GM12874 (cell line): Measurements from ENCODE around the gene RNU2-63P.

Experiments used
- TF ChIP-seq, protein P1 (sequence below): IDR thresholded peaks from 2 replicates; pipeline ENCODE4 v1.5.1; 2011; ENCODE audit warnings: low read depth, mild to moderate bottlenecking, control low read depth, low read length, moderate library complexity; ENCODE audit not compliant: insufficient read depth

Gene RNU2-63P

DNA sequence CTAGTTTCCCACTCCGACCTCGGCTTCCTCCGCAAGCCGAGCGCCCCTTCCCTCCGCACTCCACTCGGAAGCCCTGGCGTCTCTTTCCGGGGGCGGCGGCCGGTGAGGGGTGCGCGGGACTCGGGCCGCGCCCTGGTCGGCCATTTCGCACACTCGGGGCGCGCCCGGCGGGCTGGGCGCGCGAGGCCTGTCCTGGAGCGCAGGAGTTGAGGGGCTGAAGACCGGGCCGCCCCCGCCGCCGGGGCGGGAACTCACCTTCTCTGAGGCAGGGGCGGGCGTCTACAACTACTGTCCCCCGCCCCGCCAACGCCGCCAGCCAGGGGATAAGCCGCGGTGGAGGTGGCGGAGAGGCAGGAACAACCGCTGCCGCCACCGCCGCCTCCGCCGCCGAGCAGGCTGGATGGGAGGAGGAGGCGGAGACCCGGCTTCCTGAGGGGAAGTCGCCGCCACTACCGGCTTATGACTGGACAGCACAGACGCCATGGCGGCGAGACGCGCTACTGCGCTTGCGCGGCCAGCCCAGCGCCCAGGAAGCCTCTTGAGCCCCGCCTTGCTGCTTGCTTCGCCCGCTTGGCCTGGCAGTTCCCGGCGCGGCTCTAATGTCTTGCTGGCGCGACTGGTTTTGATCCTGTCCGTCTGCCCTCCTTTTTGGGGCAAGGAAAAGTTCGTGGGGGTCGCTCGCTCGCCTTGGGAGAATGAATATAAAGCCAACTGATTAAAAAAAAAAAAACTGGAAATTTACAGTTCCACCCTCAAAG lies 39.2 kb upstream of the RNU2-63P start, which contains the start of gene KRCC1:
TSS of gene KRCC1 (minus strand) at position 413 of the 758 bp plus-strand sequence. CDS start 27,220 bp downstream, outside the sequence.
- TF ChIP-seq, protein P1, sequence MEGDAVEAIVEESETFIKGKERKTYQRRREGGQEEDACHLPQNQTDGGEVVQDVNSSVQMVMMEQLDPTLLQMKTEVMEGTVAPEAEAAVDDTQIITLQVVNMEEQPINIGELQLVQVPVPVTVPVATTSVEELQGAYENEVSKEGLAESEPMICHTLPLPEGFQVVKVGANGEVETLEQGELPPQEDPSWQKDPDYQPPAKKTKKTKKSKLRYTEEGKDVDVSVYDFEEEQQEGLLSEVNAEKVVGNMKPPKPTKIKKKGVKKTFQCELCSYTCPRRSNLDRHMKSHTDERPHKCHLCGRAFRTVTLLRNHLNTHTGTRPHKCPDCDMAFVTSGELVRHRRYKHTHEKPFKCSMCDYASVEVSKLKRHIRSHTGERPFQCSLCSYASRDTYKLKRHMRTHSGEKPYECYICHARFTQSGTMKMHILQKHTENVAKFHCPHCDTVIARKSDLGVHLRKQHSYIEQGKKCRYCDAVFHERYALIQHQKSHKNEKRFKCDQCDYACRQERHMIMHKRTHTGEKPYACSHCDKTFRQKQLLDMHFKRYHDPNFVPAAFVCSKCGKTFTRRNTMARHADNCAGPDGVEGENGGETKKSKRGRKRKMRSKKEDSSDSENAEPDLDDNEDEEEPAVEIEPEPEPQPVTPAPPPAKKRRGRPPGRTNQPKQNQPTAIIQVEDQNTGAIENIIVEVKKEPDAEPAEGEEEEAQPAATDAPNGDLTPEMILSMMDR: no peak

DNA sequence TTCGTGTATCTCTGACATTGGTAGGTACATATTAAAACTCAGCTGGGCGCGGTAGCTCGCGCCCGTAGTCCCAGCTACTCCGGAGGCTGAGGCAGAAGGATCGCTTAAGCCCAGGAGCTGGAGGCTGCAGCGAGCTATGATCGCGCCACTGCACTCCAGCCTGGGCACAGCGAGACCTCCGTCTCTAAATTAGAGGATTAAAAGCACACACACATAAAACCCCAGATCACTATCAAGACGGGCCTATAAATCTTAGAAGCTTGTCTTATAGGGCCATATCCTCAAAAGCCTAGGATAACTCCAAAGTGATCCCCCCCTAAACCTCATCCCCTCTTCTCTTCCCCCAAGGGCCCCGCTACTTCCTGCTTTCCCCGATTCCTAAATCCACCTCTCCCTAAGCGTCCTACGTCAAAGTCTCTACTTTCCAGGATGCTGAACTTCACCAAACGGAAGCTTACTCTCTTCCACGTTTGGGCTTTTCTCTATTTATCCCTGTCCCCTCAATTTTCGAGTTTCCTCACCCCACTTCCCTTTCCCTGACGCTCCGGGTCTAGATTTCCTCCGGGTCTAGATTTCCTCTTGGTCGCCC lies 38.5 kb upstream of the RNU2-63P start:
- TF ChIP-seq, protein P1: no peak

DNA sequence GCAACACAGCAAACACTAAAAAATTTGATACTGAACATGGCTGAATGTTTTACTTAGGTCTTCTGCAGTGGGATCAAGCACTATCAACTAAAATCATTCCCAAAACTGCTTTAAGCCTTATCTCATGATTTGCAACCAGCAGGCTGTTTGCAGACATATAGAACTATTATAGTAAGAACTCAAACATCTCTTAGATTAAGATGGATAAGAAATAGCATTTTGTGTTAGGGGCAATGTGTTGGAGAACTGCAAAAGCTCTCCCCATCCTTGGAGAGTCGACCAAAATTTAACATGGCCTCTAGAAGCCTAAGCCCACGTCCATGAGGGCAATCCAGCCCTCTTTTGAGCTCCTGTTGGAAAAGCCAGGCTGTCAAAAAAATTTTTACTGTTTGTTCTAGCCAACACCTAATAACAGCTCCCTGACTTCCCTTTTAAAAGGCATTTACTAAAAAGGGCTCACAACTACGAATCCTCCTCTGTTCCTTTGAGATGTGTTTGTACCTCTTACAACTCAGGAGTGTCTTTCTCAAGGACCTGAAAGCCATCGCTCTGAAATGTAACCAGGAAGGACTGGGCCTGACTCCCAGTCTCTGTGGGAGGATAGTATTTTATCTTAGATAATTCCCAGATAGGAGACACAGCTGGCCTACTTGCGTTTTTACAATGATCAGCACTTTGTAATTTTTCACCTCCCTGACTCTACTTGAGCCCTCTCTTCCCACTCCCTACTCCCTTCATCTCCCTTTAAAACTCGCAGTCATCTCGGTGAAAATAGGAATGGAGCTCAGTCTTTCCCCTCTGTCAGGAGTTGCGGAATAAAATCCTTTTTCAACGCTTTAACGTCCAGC lies 37.8 kb upstream of the RNU2-63P start:
- TF ChIP-seq, protein P1: no peak

DNA sequence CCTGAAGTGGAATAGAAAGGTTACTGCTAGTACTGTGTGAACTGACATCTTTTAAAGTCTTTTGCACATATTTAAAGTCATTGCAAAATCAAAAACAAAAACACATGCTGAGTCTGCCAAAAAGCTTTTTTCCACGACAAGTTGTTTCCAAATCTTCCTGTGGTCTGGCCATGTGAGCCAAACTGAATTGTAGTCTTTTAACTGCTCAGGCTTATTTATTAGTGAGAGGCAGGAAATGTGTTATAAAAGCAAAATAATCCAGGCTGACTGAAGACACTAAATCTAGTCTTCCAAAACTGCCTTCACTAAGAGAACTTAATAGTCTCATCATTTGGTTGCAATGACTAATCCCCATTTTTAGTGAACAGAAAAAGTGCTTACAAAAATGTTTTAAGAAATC lies 36.9 kb upstream of the RNU2-63P start:
- TF ChIP-seq, protein P1: no peak

DNA sequence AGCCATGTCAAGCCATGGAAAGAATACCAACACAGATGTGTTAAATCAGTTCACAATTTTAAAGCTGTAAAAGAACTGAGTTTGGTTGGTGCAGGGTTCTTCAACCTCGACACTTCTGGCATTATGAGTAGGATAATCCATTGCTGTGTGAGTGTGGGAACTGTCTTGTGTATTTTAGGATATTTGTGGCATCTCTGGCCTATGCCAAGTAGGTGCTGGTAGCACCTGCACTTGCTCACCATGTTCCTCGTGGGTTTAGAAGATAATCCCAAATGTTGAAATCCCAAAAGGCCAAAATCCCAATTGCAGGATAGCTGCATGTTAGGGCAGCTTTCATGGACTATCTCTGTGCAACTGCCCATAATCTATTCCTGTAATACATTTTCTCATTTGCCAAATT lies 35.4 kb upstream of the RNU2-63P start:
- TF ChIP-seq, protein P1: no peak

DNA sequence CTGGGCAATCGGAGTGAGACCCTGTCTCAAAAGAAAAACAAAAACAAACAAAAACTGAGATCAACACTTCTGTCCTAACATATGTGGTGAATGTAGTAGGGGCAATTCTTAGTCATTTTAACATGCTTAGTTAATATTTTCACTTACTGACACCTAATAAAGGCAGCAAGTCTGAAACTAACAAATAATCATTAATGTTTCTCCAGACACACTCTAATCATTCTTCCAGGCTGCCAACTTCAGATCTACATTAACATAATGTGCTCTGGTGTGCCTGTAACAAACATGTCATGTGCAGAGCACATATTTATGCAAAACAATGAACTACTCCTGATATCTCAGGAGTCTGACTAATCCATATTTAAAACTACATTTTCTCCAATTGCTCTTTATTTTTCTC lies 33.3 kb upstream of the RNU2-63P start:
- TF ChIP-seq, protein P1: no peak

DNA sequence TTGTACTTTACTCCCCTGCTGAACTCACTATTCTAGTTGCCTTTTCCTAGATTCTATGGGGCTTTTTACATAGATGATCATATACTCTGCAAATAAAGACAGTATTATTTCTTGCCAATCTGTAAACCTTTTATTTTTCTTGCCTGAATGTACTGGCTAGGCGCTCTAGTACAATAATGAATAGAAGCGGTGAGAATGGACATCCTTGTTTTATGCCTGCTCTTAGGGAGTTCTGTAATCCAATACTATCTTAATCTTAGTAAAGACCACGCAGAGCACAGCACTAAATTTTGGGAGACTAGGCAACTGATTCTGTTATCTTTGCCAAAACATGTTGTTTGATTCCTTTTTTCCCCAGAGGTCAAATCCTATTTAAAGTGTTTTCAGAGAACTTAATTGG lies 32.2 kb upstream of the RNU2-63P start:
- TF ChIP-seq, protein P1: no peak
